HEK293 (cell line): ENCODE results near the gene SLC7A10.
A peak's percentile ranks its signal among the peaks of the same experiment; 100 is the strongest.

ENCODE experiments used
- ATF2 ChIP-seq: fragments of 450-650 bp; formaldehyde crosslinking; IDR thresholded peaks from 2 replicates; pipeline ENCODE4 v1.5.1; 2016; ENCODE audit warnings: missing biosample characterization, missing genetic modification characterization, low read depth
- BCL11A ChIP-seq: fragments of 450-650 bp; formaldehyde crosslinking; IDR thresholded peaks from 2 replicates; pipeline ENCODE4 v1.5.1; 2016; ENCODE audit warnings: low read depth, missing biosample characterization, missing genetic modification characterization
- HIC1 ChIP-seq: fragments of 450-650 bp; formaldehyde crosslinking; IDR thresholded peaks from 2 replicates; pipeline ENCODE4 v1.5.1; 2016; ENCODE audit warnings: missing biosample characterization, missing genetic modification characterization
- OVOL3 ChIP-seq: fragments of 450-650 bp; formaldehyde crosslinking; IDR thresholded peaks from 2 replicates; pipeline ENCODE4 v1.5.1; 2016; ENCODE audit warnings: missing biosample characterization, missing genetic modification characterization
- ZEB2 ChIP-seq: fragments of 450-650 bp; formaldehyde crosslinking; IDR thresholded peaks from 2 replicates; pipeline ENCODE4 v1.5.1; 2016; ENCODE audit warnings: missing biosample characterization, missing genetic modification characterization
- ZNF248 ChIP-seq: fragments of 450-650 bp; formaldehyde crosslinking; IDR thresholded peaks from 2 replicates; pipeline ENCODE4 v1.5.1; 2017; ENCODE audit warnings: missing biosample characterization, missing genetic modification characterization
- ZNF280D ChIP-seq: fragments of 450-650 bp; formaldehyde crosslinking; IDR thresholded peaks from 2 replicates; pipeline ENCODE4 v1.5.1; 2016; ENCODE audit warnings: missing biosample characterization, missing genetic modification characterization
- ZNF292 ChIP-seq: fragments of 450-650 bp; formaldehyde crosslinking; IDR thresholded peaks from 2 replicates; pipeline ENCODE4 v1.5.1; 2016; ENCODE audit warnings: low read depth, missing biosample characterization, missing genetic modification characterization, borderline replicate concordance
- ZNF324 ChIP-seq: fragments of 450-650 bp; formaldehyde crosslinking; IDR thresholded peaks from 2 replicates; pipeline ENCODE4 v1.5.1; 2016; ENCODE audit warnings: missing biosample characterization, missing genetic modification characterization
- ZNF341 ChIP-seq: fragments of 450-650 bp; formaldehyde crosslinking; IDR thresholded peaks from 2 replicates; pipeline ENCODE4; 2016; ENCODE audit warnings: low read depth, missing biosample characterization, missing genetic modification characterization
- ZNF37A ChIP-seq: fragments of 450-650 bp; IDR thresholded peaks from 2 replicates; pipeline ENCODE4 v1.5.1; 2018; ENCODE audit warnings: missing biosample characterization, missing genetic modification characterization
- ZNF394 ChIP-seq: fragments of 450-650 bp; formaldehyde crosslinking; IDR thresholded peaks from 2 replicates; pipeline ENCODE4 v1.5.1; 2016; ENCODE audit warnings: missing biosample characterization, missing genetic modification characterization, mild to moderate bottlenecking, moderate library complexity, borderline replicate concordance
- ZNF423 ChIP-seq: fragments of 450-650 bp; formaldehyde crosslinking; IDR thresholded peaks from 2 replicates; pipeline ENCODE4 v1.5.1; 2016; ENCODE audit warnings: missing biosample characterization, missing genetic modification characterization
- ZNF571 ChIP-seq: fragments of 450-650 bp; formaldehyde crosslinking; IDR thresholded peaks from 2 replicates; pipeline ENCODE4 v1.5.0; 2017; ENCODE audit warnings: missing biosample characterization, missing genetic modification characterization
- ZNF596 ChIP-seq: fragments of 450-650 bp; IDR thresholded peaks from 2 replicates; pipeline ENCODE4 v1.5.0; 2018; ENCODE audit warnings: missing biosample characterization, mild to moderate bottlenecking, missing genetic modification characterization, moderate library complexity
- ZNF777 ChIP-seq: fragments of 450-650 bp; formaldehyde crosslinking; IDR thresholded peaks from 2 replicates; pipeline ENCODE4 v1.5.1; 2017; ENCODE audit warnings: missing biosample characterization, missing genetic modification characterization, borderline replicate concordance
- ZNF792 ChIP-seq: fragments of 450-650 bp; formaldehyde crosslinking; IDR thresholded peaks from 2 replicates; pipeline ENCODE4 v1.5.1; 2016; ENCODE audit warnings: missing biosample characterization, missing genetic modification characterization
- TF ChIP-seq, protein P1 (sequence below): fragments of 450-650 bp; formaldehyde crosslinking; IDR thresholded peaks from 2 replicates; pipeline ENCODE4 v1.5.1; 2016; ENCODE audit warnings: missing biosample characterization, missing genetic modification characterization
- TF ChIP-seq, protein P2 (sequence below): fragments of 450-650 bp; formaldehyde crosslinking; IDR thresholded peaks from 2 replicates; pipeline ENCODE4 v1.5.1; 2016; ENCODE audit warnings: missing biosample characterization, missing genetic modification characterization, low read depth
- TF ChIP-seq, protein P3 (sequence below): fragments of 450-650 bp; formaldehyde crosslinking; IDR thresholded peaks from 2 replicates; pipeline ENCODE4; 2016; ENCODE audit warnings: missing biosample characterization, missing genetic modification characterization
- TF ChIP-seq, protein P4 (sequence below): fragments of 450-650 bp; formaldehyde crosslinking; IDR thresholded peaks from 2 replicates; pipeline ENCODE4 v1.5.1; 2016; ENCODE audit warnings: missing biosample characterization, missing genetic modification characterization

SLC7A10 gene

DNA sequence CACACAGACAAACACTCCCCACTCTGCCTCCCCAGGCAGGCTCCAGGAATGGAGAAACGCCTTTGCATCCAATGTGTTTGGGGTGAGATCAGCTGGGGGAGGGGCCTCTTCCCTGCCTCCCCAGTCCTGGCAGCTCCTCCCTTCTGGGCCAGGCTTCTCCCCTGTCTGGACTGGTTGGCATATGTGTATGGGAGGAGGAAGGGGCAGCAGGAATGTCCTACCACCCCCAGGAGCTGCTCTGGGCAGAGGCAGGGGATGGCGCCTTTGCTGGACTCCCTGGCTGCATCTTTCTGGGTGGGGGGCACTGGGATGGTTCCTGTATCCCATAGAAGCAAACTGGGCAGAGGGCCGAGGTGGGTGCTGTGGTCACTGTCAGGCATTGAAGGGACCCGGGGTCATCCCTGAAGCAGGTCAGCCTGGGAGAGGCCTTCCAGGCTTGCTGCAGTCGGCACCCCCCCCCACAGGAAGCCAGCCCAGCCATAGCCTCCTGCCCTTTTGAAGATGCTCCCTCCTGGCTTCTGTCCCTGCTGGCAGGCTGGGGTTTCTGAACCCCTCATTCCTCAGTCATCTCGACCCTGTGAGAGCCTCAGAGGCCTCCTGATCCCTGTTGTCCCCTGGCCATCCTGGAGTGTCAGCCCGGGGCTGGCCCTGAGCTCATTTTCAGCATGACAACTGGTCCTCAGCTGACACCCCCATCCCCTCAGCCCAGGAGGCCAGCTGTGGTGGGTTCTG lies 21.2 kb upstream of the SLC7A10 start (continued):
- TF ChIP-seq ZNF280D = no peak
- TF ChIP-seq ZNF596 (tag by site-specific recombination) = no peak
- peak; percentile 12; the same call in 1 of the 2 replicates for TF ChIP-seq ZNF341 (tag by site-specific recombination)
- no peak for TF ChIP-seq ZEB2 (tag by site-specific recombination)
- TF ChIP-seq, protein P1, sequence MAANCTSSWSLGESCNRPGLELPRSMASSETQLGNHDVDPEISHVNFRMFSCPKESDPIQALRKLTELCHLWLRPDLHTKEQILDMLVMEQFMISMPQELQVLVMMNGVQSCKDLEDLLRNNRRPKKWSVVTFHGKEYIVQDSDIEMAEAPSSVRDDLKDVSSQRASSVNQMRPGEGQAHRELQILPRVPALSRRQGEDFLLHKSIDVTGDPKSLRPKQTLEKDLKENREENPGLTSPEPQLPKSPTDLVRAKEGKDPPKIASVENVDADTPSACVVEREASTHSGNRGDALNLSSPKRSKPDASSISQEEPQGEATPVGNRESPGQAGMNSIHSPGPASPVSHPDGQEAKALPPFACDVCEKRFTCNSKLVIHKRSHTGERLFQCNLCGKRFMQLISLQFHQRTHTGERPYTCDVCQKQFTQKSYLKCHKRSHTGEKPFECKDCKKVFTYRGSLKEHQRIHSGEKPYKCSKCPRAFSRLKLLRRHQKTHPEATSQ (tag by site-specific recombination) = no peak
- TF ChIP-seq ZNF37A (tag by site-specific recombination) = no peak
- TF ChIP-seq BCL11A (tag by site-specific recombination) = no peak
- no peak for TF ChIP-seq ZNF792 (tag by site-specific recombination)
- TF ChIP-seq ZNF394 (tag by site-specific recombination) = peak; percentile 78; the same call in 1 of the 2 replicates
- TF ChIP-seq ZNF248 = no peak
- TF ChIP-seq HIC1 (tag by site-specific recombination) = peak; percentile 15; the same call in 1 of the 2 replicates
- no peak for TF ChIP-seq ZNF324
- no peak for TF ChIP-seq ZNF292 (tag by site-specific recombination)
- no peak for TF ChIP-seq OVOL3 (tag by site-specific recombination)
- no peak for TF ChIP-seq ZNF571 (tag by site-specific recombination)
- TF ChIP-seq, protein P2, sequence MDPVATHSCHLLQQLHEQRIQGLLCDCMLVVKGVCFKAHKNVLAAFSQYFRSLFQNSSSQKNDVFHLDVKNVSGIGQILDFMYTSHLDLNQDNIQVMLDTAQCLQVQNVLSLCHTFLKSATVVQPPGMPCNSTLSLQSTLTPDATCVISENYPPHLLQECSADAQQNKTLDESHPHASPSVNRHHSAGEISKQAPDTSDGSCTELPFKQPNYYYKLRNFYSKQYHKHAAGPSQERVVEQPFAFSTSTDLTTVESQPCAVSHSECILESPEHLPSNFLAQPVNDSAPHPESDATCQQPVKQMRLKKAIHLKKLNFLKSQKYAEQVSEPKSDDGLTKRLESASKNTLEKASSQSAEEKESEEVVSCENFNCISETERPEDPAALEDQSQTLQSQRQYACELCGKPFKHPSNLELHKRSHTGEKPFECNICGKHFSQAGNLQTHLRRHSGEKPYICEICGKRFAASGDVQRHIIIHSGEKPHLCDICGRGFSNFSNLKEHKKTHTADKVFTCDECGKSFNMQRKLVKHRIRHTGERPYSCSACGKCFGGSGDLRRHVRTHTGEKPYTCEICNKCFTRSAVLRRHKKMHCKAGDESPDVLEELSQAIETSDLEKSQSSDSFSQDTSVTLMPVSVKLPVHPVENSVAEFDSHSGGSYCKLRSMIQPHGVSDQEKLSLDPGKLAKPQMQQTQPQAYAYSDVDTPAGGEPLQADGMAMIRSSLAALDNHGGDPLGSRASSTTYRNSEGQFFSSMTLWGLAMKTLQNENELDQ (tag by site-specific recombination) = no peak
- no peak for TF ChIP-seq ZNF777 (tag by site-specific recombination)
- TF ChIP-seq, protein P3, sequence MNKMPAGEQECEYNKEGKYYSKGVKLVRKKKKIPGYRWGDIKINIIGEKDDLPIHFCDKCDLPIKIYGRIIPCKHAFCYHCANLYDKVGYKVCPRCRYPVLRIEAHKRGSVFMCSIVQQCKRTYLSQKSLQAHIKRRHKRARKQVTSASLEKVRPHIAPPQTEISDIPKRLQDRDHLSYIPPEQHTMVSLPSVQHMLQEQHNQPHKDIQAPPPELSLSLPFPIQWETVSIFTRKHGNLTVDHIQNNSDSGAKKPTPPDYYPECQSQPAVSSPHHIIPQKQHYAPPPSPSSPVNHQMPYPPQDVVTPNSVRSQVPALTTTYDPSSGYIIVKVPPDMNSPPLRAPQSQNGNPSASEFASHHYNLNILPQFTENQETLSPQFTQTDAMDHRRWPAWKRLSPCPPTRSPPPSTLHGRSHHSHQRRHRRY = no peak
- TF ChIP-seq ZNF423 (tag by site-specific recombination) = no peak
- TF ChIP-seq, protein P4, sequence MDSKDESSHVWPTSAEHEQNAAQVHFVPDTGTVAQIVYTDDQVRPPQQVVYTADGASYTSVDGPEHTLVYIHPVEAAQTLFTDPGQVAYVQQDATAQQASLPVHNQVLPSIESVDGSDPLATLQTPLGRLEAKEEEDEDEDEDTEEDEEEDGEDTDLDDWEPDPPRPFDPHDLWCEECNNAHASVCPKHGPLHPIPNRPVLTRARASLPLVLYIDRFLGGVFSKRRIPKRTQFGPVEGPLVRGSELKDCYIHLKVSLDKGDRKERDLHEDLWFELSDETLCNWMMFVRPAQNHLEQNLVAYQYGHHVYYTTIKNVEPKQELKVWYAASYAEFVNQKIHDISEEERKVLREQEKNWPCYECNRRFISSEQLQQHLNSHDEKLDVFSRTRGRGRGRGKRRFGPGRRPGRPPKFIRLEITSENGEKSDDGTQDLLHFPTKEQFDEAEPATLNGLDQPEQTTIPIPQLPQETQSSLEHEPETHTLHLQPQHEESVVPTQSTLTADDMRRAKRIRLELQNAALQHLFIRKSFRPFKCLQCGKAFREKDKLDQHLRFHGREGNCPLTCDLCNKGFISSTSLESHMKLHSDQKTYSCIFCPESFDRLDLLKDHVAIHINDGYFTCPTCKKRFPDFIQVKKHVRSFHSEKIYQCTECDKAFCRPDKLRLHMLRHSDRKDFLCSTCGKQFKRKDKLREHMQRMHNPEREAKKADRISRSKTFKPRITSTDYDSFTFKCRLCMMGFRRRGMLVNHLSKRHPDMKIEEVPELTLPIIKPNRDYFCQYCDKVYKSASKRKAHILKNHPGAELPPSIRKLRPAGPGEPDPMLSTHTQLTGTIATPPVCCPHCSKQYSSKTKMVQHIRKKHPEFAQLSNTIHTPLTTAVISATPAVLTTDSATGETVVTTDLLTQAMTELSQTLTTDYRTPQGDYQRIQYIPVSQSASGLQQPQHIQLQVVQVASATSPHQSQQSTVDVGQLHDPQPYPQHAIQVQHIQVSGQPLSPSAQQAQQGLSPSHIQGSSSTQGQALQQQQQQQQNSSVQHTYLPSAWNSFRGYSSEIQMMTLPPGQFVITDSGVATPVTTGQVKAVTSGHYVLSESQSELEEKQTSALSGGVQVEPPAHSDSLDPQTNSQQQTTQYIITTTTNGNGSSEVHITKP = no peak
- TF ChIP-seq ATF2 = no peak
